IMR-90 (cell line): Measurements from ENCODE around the gene MTA3.

Experiments used
- BHLHE40 ChIP-seq: fragments of 150-350 bp; IDR thresholded peaks from 2 replicates; pipeline ENCODE4 v1.6.1; 2016; ENCODE audit warnings: mild to moderate bottlenecking, low read depth, low read length
- CEBPB ChIP-seq: IDR thresholded peaks from 2 replicates; pipeline ENCODE4 v1.6.1; 2012; ENCODE audit warnings: low read depth, low read length, improper control_type of control experiment
- CTCF ChIP-seq: conservative IDR thresholded peaks from 2 replicates; pipeline ENCODE4 v1.5.1; 2012; ENCODE audit warnings: mild to moderate bottlenecking, low read depth, low read length, improper control_type of control experiment
- ELK1 ChIP-seq: fragments of 150-350 bp; IDR thresholded peaks from 2 replicates; pipeline ENCODE4 v1.6.1; 2016; ENCODE audit warnings: low read depth, mild to moderate bottlenecking, low read length, moderate library complexity, borderline replicate concordance
- FOS ChIP-seq: fragments of 150-350 bp; IDR thresholded peaks from 2 replicates; pipeline ENCODE4 v1.6.1; 2016; ENCODE audit warnings: low read depth, low read length
- POLR2A ChIP-seq: IDR thresholded peaks from 2 replicates; pipeline ENCODE4 v1.6.1; 2012; ENCODE audit warnings: mild to moderate bottlenecking, low read depth, low read length
- RAD21 ChIP-seq: IDR thresholded peaks from 2 replicates; pipeline ENCODE4 v1.6.1; 2012; ENCODE audit warnings: low read length, improper control_type of control experiment
- RFX5 ChIP-seq: IDR thresholded peaks from 2 replicates; pipeline ENCODE4 v1.8.0; 2012; ENCODE audit warnings: low read depth, mild to moderate bottlenecking, low read length, moderate library complexity
- SMC3 ChIP-seq: fragments of 150-350 bp; IDR thresholded peaks from 2 replicates; pipeline ENCODE4 v1.6.1; 2016; ENCODE audit warnings: low read depth, mild to moderate bottlenecking, antibody characterized with exemption, low read length, moderate library complexity
- TF ChIP-seq, protein P1 (sequence below): fragments of 150-350 bp; IDR thresholded peaks from 2 replicates; pipeline ENCODE4 v1.6.1; 2017; ENCODE audit warnings: mild to moderate bottlenecking, antibody characterized with exemption, low read length, low read depth

DNA sequence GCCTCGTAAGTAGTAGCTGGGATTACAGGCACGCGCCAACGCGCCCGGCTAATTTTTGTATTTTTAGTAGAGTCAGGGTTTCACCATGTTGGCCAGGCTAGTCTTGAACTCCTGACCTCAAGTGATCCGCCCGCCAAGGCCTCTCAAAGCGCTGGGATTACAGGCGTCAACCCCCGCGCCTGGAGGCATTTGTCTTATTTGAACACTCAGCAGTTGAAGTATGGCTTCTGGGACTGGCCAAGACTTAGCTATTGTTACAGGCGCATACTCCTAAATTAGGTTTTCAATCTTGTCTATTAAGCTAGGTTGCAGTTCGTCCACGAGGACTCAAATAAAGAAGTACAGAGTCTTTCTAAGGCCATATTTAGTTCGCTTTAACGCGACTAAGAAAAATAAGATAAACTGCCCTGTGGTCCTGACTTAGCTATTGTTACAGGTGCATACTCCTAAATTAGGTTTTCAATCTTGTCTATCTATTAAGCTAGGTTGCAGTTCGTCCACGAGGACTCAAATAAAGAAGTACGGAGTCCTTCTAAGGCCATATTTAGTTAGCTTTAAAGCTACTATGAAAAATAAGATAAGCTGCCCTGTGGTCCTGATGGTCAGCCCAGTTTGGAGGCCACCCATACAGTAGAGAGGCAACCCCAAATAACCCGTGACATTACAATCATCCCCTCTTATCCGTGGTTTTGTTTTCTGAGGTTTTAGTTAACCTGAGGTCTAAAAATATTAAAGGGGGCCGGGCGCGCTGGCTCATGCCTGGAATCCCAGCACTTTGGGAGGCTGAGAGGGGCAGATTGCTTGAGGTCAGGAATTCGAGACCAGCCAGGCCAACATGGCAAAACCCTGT is 20.8 kb upstream of the MTA3 start:
- TF ChIP-seq CTCF (no peak), SMC3 (no peak), RFX5 (no peak), POLR2A (no peak), FOS (no peak), CEBPB (no peak), BHLHE40 (no peak), RAD21 (no peak), ELK1 (no peak)
- TF ChIP-seq, protein P1, sequence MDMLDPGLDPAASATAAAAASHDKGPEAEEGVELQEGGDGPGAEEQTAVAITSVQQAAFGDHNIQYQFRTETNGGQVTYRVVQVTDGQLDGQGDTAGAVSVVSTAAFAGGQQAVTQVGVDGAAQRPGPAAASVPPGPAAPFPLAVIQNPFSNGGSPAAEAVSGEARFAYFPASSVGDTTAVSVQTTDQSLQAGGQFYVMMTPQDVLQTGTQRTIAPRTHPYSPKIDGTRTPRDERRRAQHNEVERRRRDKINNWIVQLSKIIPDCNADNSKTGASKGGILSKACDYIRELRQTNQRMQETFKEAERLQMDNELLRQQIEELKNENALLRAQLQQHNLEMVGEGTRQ, result no peak
